Measurements from ENCODE around the gene ZPBP.

DNA sequence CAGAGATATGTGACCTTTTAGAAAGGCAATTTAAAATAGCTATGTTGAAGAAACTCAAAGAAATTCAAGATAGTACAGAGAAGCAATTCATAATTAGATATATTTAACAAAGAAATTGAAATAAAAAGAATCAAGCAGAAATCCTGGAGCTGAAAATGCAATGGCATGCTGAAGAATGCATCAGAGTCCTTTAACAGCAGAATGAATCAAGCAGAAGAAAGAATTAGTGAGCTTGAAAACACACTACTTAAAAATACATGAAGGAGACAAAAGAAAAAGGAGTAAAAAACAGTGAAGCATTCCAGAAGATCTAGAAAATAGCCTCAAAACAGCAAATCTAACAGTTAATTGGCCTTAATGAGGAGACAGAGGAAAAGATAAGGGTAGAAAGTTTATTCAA is 20.0 kb downstream of the ZPBP start:
- TF ChIP-seq, protein P1, sequence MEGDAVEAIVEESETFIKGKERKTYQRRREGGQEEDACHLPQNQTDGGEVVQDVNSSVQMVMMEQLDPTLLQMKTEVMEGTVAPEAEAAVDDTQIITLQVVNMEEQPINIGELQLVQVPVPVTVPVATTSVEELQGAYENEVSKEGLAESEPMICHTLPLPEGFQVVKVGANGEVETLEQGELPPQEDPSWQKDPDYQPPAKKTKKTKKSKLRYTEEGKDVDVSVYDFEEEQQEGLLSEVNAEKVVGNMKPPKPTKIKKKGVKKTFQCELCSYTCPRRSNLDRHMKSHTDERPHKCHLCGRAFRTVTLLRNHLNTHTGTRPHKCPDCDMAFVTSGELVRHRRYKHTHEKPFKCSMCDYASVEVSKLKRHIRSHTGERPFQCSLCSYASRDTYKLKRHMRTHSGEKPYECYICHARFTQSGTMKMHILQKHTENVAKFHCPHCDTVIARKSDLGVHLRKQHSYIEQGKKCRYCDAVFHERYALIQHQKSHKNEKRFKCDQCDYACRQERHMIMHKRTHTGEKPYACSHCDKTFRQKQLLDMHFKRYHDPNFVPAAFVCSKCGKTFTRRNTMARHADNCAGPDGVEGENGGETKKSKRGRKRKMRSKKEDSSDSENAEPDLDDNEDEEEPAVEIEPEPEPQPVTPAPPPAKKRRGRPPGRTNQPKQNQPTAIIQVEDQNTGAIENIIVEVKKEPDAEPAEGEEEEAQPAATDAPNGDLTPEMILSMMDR (IDR thresholded peaks at IDR 0.05): no peak
- TF ChIP-seq POLR2A (IDR thresholded peaks at IDR 0.05) (no peak), POLR2AphosphoS5 (IDR thresholded peaks at IDR 0.05) (no peak)

All from prostate gland (tissue), 2 donors.